ENCODE data around the gene NR2C2. TPM values are rescaled to one million over a fixed set of nuclear protein-coding genes. Genes with fewer than 3 reads are reported as not detected.

The NR2C2 gene
- total RNA-seq, 4 donors from 2014 or later, result 33.3 to 91.6 (median 51.5) TPM

DNA sequence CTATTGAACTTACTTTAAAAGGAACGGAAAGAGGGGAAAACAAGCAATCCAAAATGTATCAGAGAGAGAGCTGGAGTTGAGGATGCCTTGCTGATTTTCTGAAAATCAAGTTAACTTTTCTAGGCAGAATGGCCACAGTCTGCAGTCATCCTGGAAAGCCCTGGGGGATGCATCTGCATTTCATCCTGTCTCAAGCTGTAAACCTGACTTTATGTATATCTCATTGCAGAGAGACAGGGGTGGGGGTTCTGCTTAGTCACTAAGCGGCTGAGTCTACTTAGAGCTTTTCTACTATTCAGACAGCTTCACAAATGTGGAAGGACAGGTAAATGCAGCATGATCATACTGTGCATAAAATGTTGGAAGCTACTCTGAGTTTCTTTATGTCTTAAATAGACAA is 76.3 kb downstream of the NR2C2 start:
- WGBS, result 99% methylated on average over 2 of the region's 2 CpGs
- no peaks in the 10 kb centered on the region for H3K4me1 ChIP-seq
- no peaks in the 10 kb centered on the region for H3K27me3 ChIP-seq
- no peaks in the 10 kb centered on the region for H3K9me3 ChIP-seq
- H3K4me3 ChIP-seq, result no peak overlapping the region
- H3K36me3 ChIP-seq, result peaks cover 94% of the 10 kb centered on the region
- TF ChIP-seq POLR2A (IDR thresholded peaks at IDR 0.05) (no peak), EP300 (IDR thresholded peaks at IDR 0.05) (no peak), POLR2AphosphoS5 (IDR thresholded peaks at IDR 0.05) (no peak)
- TF ChIP-seq, protein P1, sequence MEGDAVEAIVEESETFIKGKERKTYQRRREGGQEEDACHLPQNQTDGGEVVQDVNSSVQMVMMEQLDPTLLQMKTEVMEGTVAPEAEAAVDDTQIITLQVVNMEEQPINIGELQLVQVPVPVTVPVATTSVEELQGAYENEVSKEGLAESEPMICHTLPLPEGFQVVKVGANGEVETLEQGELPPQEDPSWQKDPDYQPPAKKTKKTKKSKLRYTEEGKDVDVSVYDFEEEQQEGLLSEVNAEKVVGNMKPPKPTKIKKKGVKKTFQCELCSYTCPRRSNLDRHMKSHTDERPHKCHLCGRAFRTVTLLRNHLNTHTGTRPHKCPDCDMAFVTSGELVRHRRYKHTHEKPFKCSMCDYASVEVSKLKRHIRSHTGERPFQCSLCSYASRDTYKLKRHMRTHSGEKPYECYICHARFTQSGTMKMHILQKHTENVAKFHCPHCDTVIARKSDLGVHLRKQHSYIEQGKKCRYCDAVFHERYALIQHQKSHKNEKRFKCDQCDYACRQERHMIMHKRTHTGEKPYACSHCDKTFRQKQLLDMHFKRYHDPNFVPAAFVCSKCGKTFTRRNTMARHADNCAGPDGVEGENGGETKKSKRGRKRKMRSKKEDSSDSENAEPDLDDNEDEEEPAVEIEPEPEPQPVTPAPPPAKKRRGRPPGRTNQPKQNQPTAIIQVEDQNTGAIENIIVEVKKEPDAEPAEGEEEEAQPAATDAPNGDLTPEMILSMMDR (IDR thresholded peaks at IDR 0.05), result no peak
- no peak for DNase-seq (ENCODE audit: low spot score in 2 of 2)
- no peak overlapping the region for H3K27ac ChIP-seq

DNA sequence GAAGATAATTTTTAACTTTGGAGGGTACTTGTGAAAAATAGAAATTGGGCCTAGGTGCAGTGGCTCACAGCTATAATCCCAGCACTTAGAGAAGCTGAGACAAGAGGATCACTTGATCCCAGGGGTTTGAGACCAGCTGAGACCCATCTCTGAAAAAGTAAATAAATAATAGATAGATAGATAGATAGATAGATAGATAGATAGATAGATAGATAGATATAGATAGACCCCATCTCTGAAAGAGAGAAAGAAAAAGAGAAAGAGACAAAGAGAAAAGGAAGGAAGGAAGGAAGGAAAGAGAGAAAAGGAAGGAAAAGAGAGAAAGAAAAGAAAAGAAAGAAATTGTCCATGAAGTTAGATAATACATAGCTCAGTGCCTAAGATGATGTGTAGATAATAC is 82.2 kb downstream of the NR2C2 start:
- Histone ChIP-seq H3K4me3 (no peak overlapping the region), H3K27ac (no peak overlapping the region), H3K9me3 (no peaks in the 10 kb centered on the region), H3K4me1 (no peaks in the 10 kb centered on the region), H3K36me3 (peaks cover 98% of the 10 kb centered on the region), H3K27me3 (no peaks in the 10 kb centered on the region)
- TF ChIP-seq EP300 (IDR thresholded peaks at IDR 0.05), result no peak
- TF ChIP-seq POLR2AphosphoS5 (IDR thresholded peaks at IDR 0.05), result no peak
- TF ChIP-seq POLR2A (IDR thresholded peaks at IDR 0.05), result no peak
- TF ChIP-seq, protein P1 (IDR thresholded peaks at IDR 0.05), result no peak
- no peak for DNase-seq (ENCODE audit: low spot score in 2 of 2)

DNA sequence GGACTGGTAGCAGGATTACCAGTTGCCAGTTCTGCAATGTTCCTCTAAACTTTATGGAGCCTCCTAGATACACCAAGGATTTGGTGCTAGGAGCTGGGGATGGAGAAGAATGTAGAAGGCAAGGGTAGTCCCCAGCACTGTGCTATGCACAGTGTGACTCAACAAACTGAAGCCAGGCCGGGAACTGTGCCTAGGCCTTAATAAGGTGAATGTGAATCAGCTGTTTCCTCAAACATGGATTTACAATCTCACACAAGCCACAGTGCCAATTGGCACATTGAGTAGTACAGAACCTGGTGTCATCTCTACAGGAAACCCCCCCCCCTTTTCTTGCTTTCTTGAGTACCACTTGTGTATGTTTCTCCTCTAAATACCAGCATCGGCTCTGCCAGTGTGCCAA is 85.3 kb downstream of the NR2C2 start:
- H3K27me3 ChIP-seq, result no peaks in the 10 kb centered on the region
- WGBS, result 72% methylated on average over 2 of the region's 2 CpGs
- no peaks in the 10 kb centered on the region for H3K9me3 ChIP-seq
- no peak for TF ChIP-seq POLR2A (IDR thresholded peaks at IDR 0.05)
- TF ChIP-seq EP300 (IDR thresholded peaks at IDR 0.05), result no peak
- TF ChIP-seq, protein P1 (IDR thresholded peaks at IDR 0.05), result no peak
- TF ChIP-seq POLR2AphosphoS5 (IDR thresholded peaks at IDR 0.05), result no peak
- no peak overlapping the region for H3K4me3 ChIP-seq
- H3K27ac ChIP-seq, result no peak overlapping the region
- DNase-seq (ENCODE audit: low spot score in 2 of 2), result no peak
- no peaks in the 10 kb centered on the region for H3K4me1 ChIP-seq
- peaks cover 97% of the 10 kb centered on the region for H3K36me3 ChIP-seq

DNA sequence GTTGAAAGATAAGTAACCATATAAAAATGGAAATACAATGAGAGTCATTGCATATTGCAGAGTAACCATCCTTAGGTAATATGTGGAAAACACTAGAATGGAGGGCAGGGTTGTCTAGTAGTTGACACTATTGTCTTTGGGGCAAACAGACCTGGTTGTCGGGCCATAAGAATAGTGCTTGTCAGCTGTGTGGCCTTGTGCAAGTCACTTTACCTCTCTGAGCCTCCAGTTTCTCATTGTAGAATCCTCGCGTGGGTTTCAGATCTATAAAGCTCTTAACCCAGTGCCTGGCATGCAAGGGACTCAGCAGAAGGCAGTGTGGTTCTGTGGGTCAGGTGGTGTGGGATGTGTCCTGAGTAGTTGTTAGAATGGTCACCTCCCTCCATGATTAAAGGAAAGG is 85.7 kb downstream of the NR2C2 start:
- Histone ChIP-seq H3K9me3 (no peaks in the 10 kb centered on the region), H3K4me3 (no peak overlapping the region), H3K27ac (no peak overlapping the region), H3K27me3 (no peaks in the 10 kb centered on the region), H3K36me3 (peaks cover 98% of the 10 kb centered on the region), H3K4me1 (no peaks in the 10 kb centered on the region)
- no peak for DNase-seq (ENCODE audit: low spot score in 2 of 2)
- TF ChIP-seq, protein P1 (IDR thresholded peaks at IDR 0.05), result no peak
- no peak for TF ChIP-seq EP300 (IDR thresholded peaks at IDR 0.05)
- WGBS, result 87% methylated on average over 3 of the region's 3 CpGs

DNA sequence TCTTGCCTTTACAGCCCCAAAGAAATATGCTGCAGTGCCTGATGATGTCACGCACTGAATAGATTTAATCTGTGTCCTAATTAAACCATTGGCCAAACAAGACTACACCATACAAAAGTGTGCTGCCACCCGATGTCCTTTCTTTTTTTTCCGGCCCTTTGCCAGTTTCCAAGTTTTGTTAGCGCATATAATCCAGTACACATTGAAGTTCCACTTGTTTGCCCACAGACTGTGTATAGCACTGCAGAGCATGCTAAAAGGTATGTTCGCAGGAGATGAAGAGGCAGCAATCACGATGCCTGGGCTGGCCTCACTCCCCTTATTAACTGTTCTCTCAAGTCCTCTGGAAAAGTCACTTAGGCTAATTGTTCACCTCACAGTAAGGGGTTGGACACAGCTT is 90.9 kb downstream of the NR2C2 start:
- TF ChIP-seq POLR2A (IDR thresholded peaks at IDR 0.05) (no peak), POLR2AphosphoS5 (IDR thresholded peaks at IDR 0.05) (no peak), EP300 (IDR thresholded peaks at IDR 0.05) (no peak)
- TF ChIP-seq, protein P1 (IDR thresholded peaks at IDR 0.05), result no peak
- no peak overlapping the region for H3K4me3 ChIP-seq
- H3K9me3 ChIP-seq, result no peaks in the 10 kb centered on the region
- no peaks in the 10 kb centered on the region for H3K4me1 ChIP-seq
- no peak for DNase-seq (ENCODE audit: low spot score in 2 of 2)
- no peak overlapping the region for H3K27ac ChIP-seq
- H3K27me3 ChIP-seq, result no peaks in the 10 kb centered on the region
- 88% methylated on average over 6 of the region's 6 CpGs for WGBS
- H3K36me3 ChIP-seq, result peaks cover 95% of the 10 kb centered on the region
